ENCODE results near the gene ACTL7B.
A peak's percentile ranks its signal among the peaks of the same experiment; 100 is the strongest.

The ACTL7B gene

DNA sequence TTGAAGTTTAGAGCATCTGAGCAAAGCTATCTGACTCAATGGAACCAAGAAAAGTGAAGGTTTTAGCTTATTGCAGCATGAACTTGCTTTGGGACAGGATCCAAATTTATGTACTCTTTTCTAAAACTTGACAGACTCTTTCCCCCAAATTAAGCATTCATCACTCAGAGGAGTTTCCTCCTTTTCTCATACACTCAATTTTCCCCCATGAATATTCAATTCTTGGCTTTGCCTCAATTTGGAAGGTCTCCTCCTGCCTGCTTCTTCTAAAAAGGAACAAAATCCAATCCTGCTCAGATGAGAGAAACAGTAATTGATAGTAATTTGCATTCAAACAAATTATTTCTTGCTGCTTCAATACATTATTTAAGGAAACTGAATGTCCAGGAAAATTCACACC, 11.3 kb upstream of the ACTL7B start:
- DNase-seq (ENCODE audit: low read depth), result no peak
- Histone ChIP-seq H3K36me3 (ENCODE audit: control insufficient read depth, insufficient read depth, low read length, severe bottlenecking) (peaks cover 22% of the 10 kb centered on the region), H3K9me3 (ENCODE audit: control insufficient read depth, low read length) (peaks cover 7% of the 10 kb centered on the region), H3K9ac (ENCODE audit: low read length) (no peak overlapping the region), H3K27me3 (replicated peaks; ENCODE audit: control insufficient read depth, insufficient read depth, low read length) (no peaks in the 10 kb centered on the region), H3K4me1 (ENCODE audit: control insufficient read depth, insufficient read depth, low read length) (peaks cover 20% of the 10 kb centered on the region), H3K4me3 (ENCODE audit: low read length) (no peak overlapping the region)

- Histone ChIP-seq H3K36me3 (ENCODE audit: control insufficient read depth, insufficient read depth, low read length, severe bottlenecking) (peaks cover 11% of the 10 kb centered on the region), H3K4me1 (ENCODE audit: control insufficient read depth, insufficient read depth, low read length) (peaks cover 20% of the 10 kb centered on the region), H3K9me3 (ENCODE audit: control insufficient read depth, low read length) (no peaks in the 10 kb centered on the region), H3K9ac (ENCODE audit: low read length) (no peak overlapping the region), H3K4me3 (ENCODE audit: low read length) (no peak overlapping the region), H3K27me3 (replicated peaks; ENCODE audit: control insufficient read depth, insufficient read depth, low read length) (no peaks in the 10 kb centered on the region)
- DNase-seq (ENCODE audit: low read depth), result no peak
Observed at GRCh38 chr9:108866001-108866420, 10.2 kb upstream of the ACTL7B start.

DNA sequence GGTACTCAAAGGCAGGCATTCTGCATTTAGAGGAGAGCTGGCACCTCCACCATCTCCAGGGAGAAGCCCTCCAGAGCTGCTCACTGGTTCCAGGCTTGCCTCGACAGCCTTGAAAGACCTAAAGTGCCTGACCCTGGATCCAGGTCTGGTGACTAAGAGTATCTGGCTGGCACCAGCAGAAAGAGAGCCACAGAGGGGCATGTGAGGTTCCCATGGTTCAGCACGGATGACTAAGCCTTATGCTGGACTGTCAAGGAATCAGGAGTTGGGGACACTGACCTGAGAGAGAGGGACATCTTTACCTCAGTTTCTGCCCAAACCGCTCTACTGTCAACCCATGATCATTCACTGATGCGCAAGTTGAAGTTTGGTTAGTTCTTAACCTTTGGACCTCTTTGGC, 9.3 kb upstream of the ACTL7B start:
- no peak for DNase-seq (ENCODE audit: low read depth)
- no peak overlapping the region for H3K9ac ChIP-seq (ENCODE audit: low read length)
- H3K9me3 ChIP-seq (ENCODE audit: control insufficient read depth, low read length), result no peaks in the 10 kb centered on the region
- H3K27me3 ChIP-seq (replicated peaks; ENCODE audit: control insufficient read depth, insufficient read depth, low read length), result no peaks in the 10 kb centered on the region
- H3K4me1 ChIP-seq (ENCODE audit: control insufficient read depth, insufficient read depth, low read length), result peaks cover 20% of the 10 kb centered on the region
- H3K36me3 ChIP-seq (ENCODE audit: control insufficient read depth, insufficient read depth, low read length, severe bottlenecking), result peaks cover 4% of the 10 kb centered on the region
- H3K4me3 ChIP-seq (ENCODE audit: low read length), result no peak overlapping the region

GRCh38 chr9:108864446-108864845, 8.7 kb upstream of the ACTL7B start:
- Histone ChIP-seq H3K4me1 (ENCODE audit: control insufficient read depth, insufficient read depth, low read length) (peaks cover 18% of the 10 kb centered on the region), H3K9me3 (ENCODE audit: control insufficient read depth, low read length) (no peaks in the 10 kb centered on the region), H3K36me3 (ENCODE audit: control insufficient read depth, insufficient read depth, low read length, severe bottlenecking) (peaks cover 3% of the 10 kb centered on the region), H3K27me3 (replicated peaks; ENCODE audit: control insufficient read depth, insufficient read depth, low read length) (no peaks in the 10 kb centered on the region), H3K9ac (ENCODE audit: low read length) (no peak overlapping the region), H3K4me3 (ENCODE audit: low read length) (no peak overlapping the region)
- no peak for DNase-seq (ENCODE audit: low read depth)

GRCh38 chr9:108863891-108864290, 8.1 kb upstream of the ACTL7B start:
- Histone ChIP-seq H3K9ac (ENCODE audit: low read length) (no peak overlapping the region), H3K9me3 (ENCODE audit: control insufficient read depth, low read length) (no peaks in the 10 kb centered on the region), H3K36me3 (ENCODE audit: control insufficient read depth, insufficient read depth, low read length, severe bottlenecking) (peaks cover 3% of the 10 kb centered on the region), H3K4me1 (ENCODE audit: control insufficient read depth, insufficient read depth, low read length) (peaks cover 12% of the 10 kb centered on the region), H3K27me3 (replicated peaks; ENCODE audit: control insufficient read depth, insufficient read depth, low read length) (no peaks in the 10 kb centered on the region), H3K4me3 (ENCODE audit: low read length) (no peak overlapping the region)
- no peak for DNase-seq (ENCODE audit: low read depth)

DNA sequence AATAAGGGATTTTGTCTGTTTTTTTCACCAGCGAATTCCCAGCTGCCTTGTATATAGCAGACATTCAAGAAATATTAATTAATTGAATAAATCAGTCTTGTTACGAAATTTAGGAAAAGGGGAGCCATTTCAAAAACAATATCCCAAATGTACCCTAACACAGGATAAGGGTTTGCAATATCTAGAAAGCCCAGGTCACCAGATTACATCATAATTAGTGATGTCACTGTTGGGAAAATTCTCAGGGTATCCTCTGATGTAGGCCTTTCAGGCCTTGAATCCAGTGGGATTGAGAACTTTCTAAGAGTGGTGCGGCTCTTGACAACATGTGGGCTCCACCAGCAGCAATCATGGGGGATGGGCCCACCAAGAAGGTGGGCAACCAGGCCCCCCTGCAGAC, 6.2 kb upstream of the ACTL7B start, which contains the start of gene ACTL7A:
Gene ACTL7A (plus strand): TSS at position 270 of the 400 bp plus-strand sequence. CDS start 57 bp downstream, at position 327.
- no peaks in the 10 kb centered on the region for H3K9me3 ChIP-seq (ENCODE audit: control insufficient read depth, low read length)
- H3K9ac ChIP-seq (ENCODE audit: low read length), result no peak within 1 kb of the TSS
- no peak within 1 kb of the TSS for H3K4me3 ChIP-seq (ENCODE audit: low read length)
- peaks cover 3% of the 10 kb centered on the region for H3K4me1 ChIP-seq (ENCODE audit: control insufficient read depth, insufficient read depth, low read length)
- H3K36me3 ChIP-seq (ENCODE audit: control insufficient read depth, insufficient read depth, low read length, severe bottlenecking), result no peaks in the 10 kb centered on the region
- DNase-seq (ENCODE audit: low read depth), result no peak
- no peaks in the 10 kb centered on the region for H3K27me3 ChIP-seq (replicated peaks; ENCODE audit: control insufficient read depth, insufficient read depth, low read length)

GRCh38 chr9:108861464-108861863, 5.7 kb upstream of the ACTL7B start:
- H3K4me1 ChIP-seq (ENCODE audit: control insufficient read depth, insufficient read depth, low read length), result peaks cover 3% of the 10 kb centered on the region
- H3K9me3 ChIP-seq (ENCODE audit: control insufficient read depth, low read length), result no peaks in the 10 kb centered on the region
- H3K27me3 ChIP-seq (replicated peaks; ENCODE audit: control insufficient read depth, insufficient read depth, low read length), result no peaks in the 10 kb centered on the region
- H3K9ac ChIP-seq (ENCODE audit: low read length), result no peak overlapping the region
- H3K4me3 ChIP-seq (ENCODE audit: low read length), result no peak overlapping the region
- no peaks in the 10 kb centered on the region for H3K36me3 ChIP-seq (ENCODE audit: control insufficient read depth, insufficient read depth, low read length, severe bottlenecking)
- no peak for DNase-seq (ENCODE audit: low read depth)

DNA sequence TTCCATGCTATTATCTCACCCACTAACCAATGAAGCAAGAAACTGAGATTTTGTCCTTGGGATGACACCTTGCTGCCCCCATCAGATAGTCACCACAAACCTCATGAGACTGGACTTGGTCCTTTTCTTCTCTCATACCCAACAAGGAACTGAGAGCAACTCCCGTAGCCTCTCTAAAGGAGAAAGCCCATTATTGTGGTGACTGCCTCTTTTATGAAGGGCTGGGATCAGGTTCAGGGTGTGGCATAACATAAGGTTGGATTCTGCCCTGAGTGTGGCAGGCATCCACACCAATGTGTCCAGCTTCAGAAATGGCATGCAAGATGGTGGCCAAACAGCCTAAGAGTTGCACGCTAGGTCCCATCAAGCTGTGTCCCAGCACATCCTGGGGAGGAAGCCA, 5.0 kb upstream of the ACTL7B start:
- Histone ChIP-seq H3K36me3 (ENCODE audit: control insufficient read depth, insufficient read depth, low read length, severe bottlenecking) (no peaks in the 10 kb centered on the region), H3K4me3 (ENCODE audit: low read length) (no peak overlapping the region), H3K4me1 (ENCODE audit: control insufficient read depth, insufficient read depth, low read length) (peaks cover 3% of the 10 kb centered on the region), H3K27me3 (replicated peaks; ENCODE audit: control insufficient read depth, insufficient read depth, low read length) (no peaks in the 10 kb centered on the region), H3K9ac (ENCODE audit: low read length) (no peak overlapping the region), H3K9me3 (ENCODE audit: control insufficient read depth, low read length) (no peaks in the 10 kb centered on the region)
- no peak for DNase-seq (ENCODE audit: low read depth)

GRCh38 chr9:108860354-108860753, 4.6 kb upstream of the ACTL7B start:
- H3K4me1 ChIP-seq (ENCODE audit: control insufficient read depth, insufficient read depth, low read length), result peaks cover 3% of the 10 kb centered on the region

DNA sequence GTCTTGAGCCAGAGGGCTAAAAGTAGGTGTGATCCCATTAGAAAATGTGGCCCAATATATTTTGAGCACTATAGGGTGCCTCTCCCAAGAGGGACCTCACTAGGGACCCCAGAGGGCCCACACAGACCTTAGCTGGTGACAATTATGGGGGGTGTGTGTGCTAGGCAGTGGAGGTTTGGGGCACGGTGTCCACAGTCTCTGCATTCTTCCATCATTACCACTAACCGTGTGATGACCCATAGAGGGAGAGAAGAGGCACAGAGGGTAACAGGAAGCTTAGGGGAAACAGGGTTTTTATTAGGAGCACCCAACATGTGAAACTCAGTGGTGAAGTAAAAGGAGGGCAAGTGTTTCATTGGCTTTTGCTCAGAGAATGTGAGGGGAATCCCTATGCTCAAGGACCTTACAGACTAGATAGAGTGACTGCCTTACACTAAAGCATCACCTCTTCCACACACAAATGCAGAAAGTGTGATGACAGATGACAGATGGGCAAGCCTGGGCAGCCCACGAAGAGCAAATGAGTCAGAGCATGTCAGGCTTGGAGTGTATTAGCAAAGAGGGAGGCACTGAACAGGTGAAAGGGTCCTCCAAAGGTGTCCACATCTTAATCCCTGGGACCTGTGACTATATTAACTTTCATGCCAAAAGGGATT, 3.8 kb upstream of the ACTL7B start:
- H3K9me3 ChIP-seq (ENCODE audit: control insufficient read depth, low read length), result no peaks in the 10 kb centered on the region
- no peaks in the 10 kb centered on the region for H3K36me3 ChIP-seq (ENCODE audit: control insufficient read depth, insufficient read depth, low read length, severe bottlenecking)
- DNase-seq (ENCODE audit: low read depth), result no peak
- H3K4me1 ChIP-seq (ENCODE audit: control insufficient read depth, insufficient read depth, low read length), result peaks cover 3% of the 10 kb centered on the region
- no peaks in the 10 kb centered on the region for H3K27me3 ChIP-seq (replicated peaks; ENCODE audit: control insufficient read depth, insufficient read depth, low read length)
- H3K4me3 ChIP-seq (ENCODE audit: low read length), result no peak overlapping the region
- no peak overlapping the region for H3K9ac ChIP-seq (ENCODE audit: low read length)

More at GRCh38 chr9:108860354-108860753, 4.6 kb upstream of the ACTL7B start:
- no peaks in the 10 kb centered on the region for H3K27me3 ChIP-seq (replicated peaks; ENCODE audit: control insufficient read depth, insufficient read depth, low read length)
- peak; percentile 70 for DNase-seq (ENCODE audit: low read depth)
- no peaks in the 10 kb centered on the region for H3K9me3 ChIP-seq (ENCODE audit: control insufficient read depth, low read length)
- H3K9ac ChIP-seq (ENCODE audit: low read length), result no peak overlapping the region
- H3K36me3 ChIP-seq (ENCODE audit: control insufficient read depth, insufficient read depth, low read length, severe bottlenecking), result no peaks in the 10 kb centered on the region
- H3K4me3 ChIP-seq (ENCODE audit: low read length), result no peak overlapping the region

DNA sequence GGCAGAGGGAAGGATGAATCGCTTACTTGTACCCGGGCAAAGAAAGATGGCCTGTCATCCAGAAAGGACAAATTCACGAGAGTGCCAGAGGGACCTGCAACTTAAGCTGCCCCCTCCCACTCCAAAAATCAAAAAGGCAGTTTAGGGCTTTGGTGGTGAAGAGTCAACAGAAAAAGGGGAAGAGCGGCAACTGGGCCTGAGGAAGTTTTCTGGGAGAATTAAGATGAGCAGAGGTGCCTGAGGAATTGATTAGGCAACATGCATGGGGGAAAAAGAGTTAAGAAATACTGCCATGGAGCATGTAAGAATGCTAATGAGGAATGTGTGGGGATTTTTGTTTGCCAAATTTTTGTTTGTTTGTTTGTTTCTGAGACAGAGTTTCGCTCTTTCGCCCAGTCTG, 1.8 kb upstream of the ACTL7B start:
- Histone ChIP-seq H3K27me3 (replicated peaks; ENCODE audit: control insufficient read depth, insufficient read depth, low read length) (peaks cover 10% of the 10 kb centered on the region), H3K36me3 (ENCODE audit: control insufficient read depth, insufficient read depth, low read length, severe bottlenecking) (no peaks in the 10 kb centered on the region), H3K4me1 (ENCODE audit: control insufficient read depth, insufficient read depth, low read length) (peaks cover 3% of the 10 kb centered on the region), H3K4me3 (ENCODE audit: low read length) (no peak overlapping the region), H3K9me3 (ENCODE audit: control insufficient read depth, low read length) (no peaks in the 10 kb centered on the region), H3K9ac (ENCODE audit: low read length) (no peak overlapping the region)
- no peak for DNase-seq (ENCODE audit: low read depth)

GRCh38 chr9:108855529-108855886, 278 bp downstream of the ACTL7B start:
- DNase-seq (ENCODE audit: low read depth), result no peak
- Histone ChIP-seq H3K9me3 (ENCODE audit: control insufficient read depth, low read length) (no peaks in the 10 kb centered on the region), H3K4me1 (ENCODE audit: control insufficient read depth, insufficient read depth, low read length) (peaks cover 3% of the 10 kb centered on the region), H3K4me3 (ENCODE audit: low read length) (no peak overlapping the region), H3K9ac (ENCODE audit: low read length) (no peak overlapping the region), H3K27me3 (replicated peaks; ENCODE audit: control insufficient read depth, insufficient read depth, low read length) (peaks cover 23% of the 10 kb centered on the region), H3K36me3 (ENCODE audit: control insufficient read depth, insufficient read depth, low read length, severe bottlenecking) (no peaks in the 10 kb centered on the region)

Measured in adipocyte (in vitro differentiated cells).